Activated T-helper 2 cell treated with anti-CD3 and anti-CD28 coated beads, Interferon-gamma antibody, Interleukin-2, Interleukin-4, amounts not matched to agents 10 μg/mL and 5 μg/mL and 100 μg/mL, durations not matched to agents 14 hours and 24 hours and 36 hours (primary cell): ENCODE data around the gene RASD2. TPM values are rescaled to one million over a fixed set of nuclear protein-coding genes. Genes with fewer than 3 reads are reported as not detected.

Experiments
- DNase-seq: peaks from one replicate; pipeline ENCODE4 v3.0.0; 2021; ENCODE audit warnings: low spot score
- H3K27ac Mint-ChIP-seq: one replicate; pipeline ENCODE4 v1.8.0; 2021; ENCODE audit warnings: mixed read lengths
- H3K27me3 Mint-ChIP-seq: one replicate; pipeline ENCODE4 v1.8.0; 2021; ENCODE audit warnings: low read depth, mixed read lengths
- H3K36me3 Mint-ChIP-seq: one replicate; pipeline ENCODE4 v1.8.0; 2021; ENCODE audit warnings: low read depth, mixed read lengths
- H3K4me1 Mint-ChIP-seq: one replicate; pipeline ENCODE4 v1.8.0; 2021; ENCODE audit warnings: low read depth, mixed read lengths
- H3K4me3 Mint-ChIP-seq: one replicate; pipeline ENCODE4 v1.8.0; 2021; ENCODE audit warnings: low read depth, mild to moderate bottlenecking, moderate library complexity, mixed read lengths
- H3K9me3 Mint-ChIP-seq: one replicate; pipeline ENCODE4 v1.8.0; 2021; ENCODE audit warnings: mixed read lengths
- intact Hi-C: fragments of 100-400 bp; cut with micrococcal nuclease; formaldehyde crosslinking; loops from one replicate; pipeline ENCODE4 v1.15.1; 2023
- total RNA-seq: library from RNA; stranded (reverse); gene quantifications from 2 replicates; pipeline ENCODE4 v1.2.3, GENCODE V29; 2022

Gene RASD2
- total RNA-seq, 1 donor from 2014 or later = not detected

- Mint-ChIP-seq H3K4me3 (no peak overlapping the region), H3K4me1 (peaks cover 25% of the 10 kb centered on the region), H3K27me3 (peaks cover 2% of the 10 kb centered on the region), H3K36me3 (no peaks in the 10 kb centered on the region), H3K9me3 (no peaks in the 10 kb centered on the region), H3K27ac (no peak overlapping the region)
- no peak for DNase-seq
- intact Hi-C loops = no loop called here
These were observed 61.3 kb downstream of the RASD2 start for GRCh38 chr22:35601743-35602615.

Other genes with a start within 250 kb of the RASD2 start
- gene TOM1, start 240.9 kb upstream of the RASD2 start, total RNA-seq = 21.2 and 23.6 TPM in 2 replicates
- gene HMOX1, start 159.7 kb upstream of the RASD2 start, total RNA-seq = 1.0 and 1.3 TPM in 2 replicates
- 270 and 286 TPM in 2 replicates for gene MCM5, start 140.7 kb upstream of the RASD2 start, total RNA-seq
- gene MB, start 76.5 kb downstream of the RASD2 start, total RNA-seq = 0.50 and 0.67 TPM in 2 replicates
- 21.2 and 21.9 TPM in 2 replicates for gene APOL6, start 107.6 kb downstream of the RASD2 start, total RNA-seq
- not detected in 2 replicates for gene APOL5, start 177.0 kb downstream of the RASD2 start, total RNA-seq